Limb (tissue), 2 donors: Measurements from ENCODE around the gene SYNE2.

Experiments
- DNase-seq, 2 donors: peaks; one replicate each; pipeline ENCODE4 v3.0.0-alpha.2; 2016; ENCODE audit errors: extremely low spot score in 2 of 2

The SYNE2 gene

DNA sequence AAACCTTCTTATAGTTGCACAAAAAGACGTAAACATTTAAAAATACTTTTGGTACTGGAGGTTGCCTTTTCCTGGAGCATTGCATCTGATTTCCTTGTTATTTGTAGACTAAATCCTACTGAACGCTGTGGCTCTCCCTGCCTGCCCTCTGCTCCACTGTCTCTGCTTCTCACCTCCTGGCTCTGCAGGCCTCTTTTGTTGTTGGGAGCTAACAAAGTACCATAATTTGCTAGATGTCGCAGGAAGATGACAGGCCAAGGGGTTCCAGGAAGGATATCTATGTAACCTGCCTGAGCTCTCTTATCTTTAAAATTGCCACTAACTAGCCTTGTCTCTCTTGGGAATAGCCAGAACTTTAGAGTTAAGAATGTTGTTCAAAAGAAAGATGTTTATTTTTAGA lies 21.4 kb downstream of the SYNE2 start:
- DNase-seq, result no peak

DNA sequence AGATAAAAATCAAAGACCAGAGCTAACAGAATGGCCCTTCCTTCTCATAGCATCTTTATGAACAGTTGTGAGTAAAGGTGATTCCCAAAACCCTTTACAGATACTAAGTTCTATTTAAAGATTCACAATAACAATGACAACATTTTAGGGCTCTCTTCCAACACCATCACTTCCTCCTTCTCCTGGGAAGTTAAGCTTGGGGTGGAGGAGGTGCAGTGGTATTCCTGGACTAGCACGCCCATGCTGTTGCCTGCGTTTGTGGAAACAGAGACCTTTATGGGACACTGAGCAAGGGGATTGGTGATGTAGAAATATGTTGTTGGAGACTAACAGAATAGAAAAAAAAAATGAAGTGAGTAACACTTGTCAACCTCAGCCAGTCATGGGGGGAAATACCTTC lies 22.5 kb downstream of the SYNE2 start:
- no peak for DNase-seq

DNA sequence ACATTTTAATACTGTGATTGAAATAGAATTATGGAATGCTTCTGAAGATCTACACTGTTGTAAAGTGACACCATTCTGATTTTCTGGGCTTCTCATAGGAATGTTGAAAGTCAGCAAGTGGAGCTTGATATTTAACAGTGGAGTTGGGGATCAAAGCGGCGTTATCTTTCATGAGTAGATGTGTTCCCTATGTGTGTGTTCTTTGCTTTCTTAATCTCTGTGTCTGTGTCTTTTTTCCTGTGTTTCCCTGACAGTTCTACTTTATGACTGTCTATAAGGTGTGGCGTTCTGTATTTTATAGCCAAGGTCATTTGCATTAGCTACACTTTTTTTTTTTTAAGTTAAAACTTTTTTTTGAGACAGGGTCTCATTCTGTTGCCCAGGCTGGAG lies 24.7 kb downstream of the SYNE2 start:
- DNase-seq, result no peak

DNA sequence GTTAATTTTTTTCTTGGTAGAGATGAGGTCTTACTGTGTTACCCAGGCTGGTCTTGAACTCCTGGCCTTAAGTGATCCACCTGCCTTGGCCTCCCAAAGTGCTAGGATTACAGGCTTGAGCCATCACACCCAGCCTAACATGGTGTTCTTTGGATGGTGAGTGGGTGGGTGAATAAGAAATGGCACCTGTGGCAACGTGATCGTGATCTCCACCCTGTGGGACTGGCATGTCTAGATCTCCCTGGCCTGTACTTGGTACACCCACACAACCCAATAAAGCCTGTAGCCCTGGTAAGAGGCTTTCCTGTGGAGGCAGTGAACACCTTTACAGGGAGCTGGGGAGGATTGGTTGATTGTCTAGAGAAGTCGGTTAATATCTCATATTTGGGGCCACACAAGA lies 25.2 kb downstream of the SYNE2 start:
- DNase-seq, result no peak

DNA sequence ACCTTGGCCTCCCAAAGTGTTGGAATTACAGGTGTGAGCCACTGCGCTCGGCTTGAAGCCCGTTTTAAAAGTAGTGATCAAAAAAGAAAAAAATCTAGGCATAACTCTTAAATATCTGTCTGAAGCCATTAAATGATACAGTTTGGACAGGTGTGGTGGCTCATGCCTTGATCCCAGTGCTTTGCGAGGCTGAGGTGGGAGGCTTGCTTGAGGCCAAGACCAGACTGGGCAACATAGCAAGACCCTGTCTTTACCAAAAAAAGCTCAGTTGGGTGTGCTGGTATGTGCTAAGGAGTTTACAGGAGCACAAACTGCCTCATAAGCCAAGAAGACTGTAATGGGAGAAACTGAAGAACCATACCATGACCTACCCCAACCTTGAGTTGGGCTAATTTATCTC lies 26.0 kb downstream of the SYNE2 start:
- DNase-seq, result no peak

DNA sequence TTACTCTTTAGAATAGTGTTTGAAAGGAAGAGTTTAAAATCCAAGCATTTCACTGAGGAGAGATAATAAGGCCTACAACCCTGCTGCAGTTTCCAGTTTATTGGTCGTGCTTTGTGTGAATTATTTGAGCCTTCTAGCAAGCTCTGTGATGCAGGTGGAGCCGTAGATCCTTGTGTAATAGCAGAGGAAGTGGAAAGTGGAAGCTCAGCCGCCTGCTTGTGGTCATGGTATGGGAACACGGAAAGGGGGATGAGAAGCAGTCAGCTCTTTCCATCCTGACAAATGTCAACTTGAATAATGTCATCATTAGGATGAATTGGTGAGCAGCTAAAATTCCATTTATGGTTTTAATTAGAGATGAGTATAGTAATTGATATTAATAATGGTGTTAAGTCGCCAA lies 29.1 kb downstream of the SYNE2 start:
- no peak for DNase-seq

DNA sequence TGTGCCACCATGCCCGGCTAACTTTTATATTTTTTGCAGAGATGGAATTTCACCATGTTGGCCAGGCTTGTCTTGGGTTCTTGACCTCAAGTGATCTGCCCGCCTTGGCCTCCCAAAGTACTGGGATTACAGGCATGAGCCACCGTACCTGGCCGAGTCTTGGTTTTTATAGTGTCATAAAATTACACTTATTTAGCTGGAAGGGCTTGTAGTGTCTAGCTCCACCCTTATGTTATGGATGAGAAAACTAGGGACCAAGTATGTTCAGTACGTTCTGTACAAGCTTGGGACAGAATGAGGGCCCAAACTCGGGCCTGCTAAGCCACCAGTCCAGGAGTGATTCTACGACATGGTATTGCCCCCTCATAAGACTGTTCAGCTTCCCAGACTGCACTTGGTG lies 35.1 kb downstream of the SYNE2 start:
- no peak for DNase-seq

DNA sequence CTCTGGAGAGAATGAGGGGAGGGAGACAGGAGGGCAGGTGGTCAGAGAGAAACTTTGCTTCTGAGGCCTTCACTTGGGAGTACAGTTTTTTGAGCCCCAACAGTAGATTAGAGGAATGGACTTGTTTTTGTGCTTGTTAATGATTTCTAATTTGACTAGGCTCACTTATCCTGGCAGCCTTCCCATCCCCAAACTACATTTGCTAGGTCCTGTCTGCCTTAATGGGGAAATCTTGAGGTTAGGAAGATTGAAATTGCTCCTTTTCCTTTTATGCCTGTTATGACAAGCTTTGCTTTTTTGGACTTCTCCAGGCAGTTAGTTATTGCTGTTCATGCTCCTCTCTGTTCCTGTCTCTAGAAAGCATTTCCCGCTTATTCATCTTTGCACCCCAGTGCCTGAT lies 37.7 kb downstream of the SYNE2 start:
- DNase-seq, result no peak

DNA sequence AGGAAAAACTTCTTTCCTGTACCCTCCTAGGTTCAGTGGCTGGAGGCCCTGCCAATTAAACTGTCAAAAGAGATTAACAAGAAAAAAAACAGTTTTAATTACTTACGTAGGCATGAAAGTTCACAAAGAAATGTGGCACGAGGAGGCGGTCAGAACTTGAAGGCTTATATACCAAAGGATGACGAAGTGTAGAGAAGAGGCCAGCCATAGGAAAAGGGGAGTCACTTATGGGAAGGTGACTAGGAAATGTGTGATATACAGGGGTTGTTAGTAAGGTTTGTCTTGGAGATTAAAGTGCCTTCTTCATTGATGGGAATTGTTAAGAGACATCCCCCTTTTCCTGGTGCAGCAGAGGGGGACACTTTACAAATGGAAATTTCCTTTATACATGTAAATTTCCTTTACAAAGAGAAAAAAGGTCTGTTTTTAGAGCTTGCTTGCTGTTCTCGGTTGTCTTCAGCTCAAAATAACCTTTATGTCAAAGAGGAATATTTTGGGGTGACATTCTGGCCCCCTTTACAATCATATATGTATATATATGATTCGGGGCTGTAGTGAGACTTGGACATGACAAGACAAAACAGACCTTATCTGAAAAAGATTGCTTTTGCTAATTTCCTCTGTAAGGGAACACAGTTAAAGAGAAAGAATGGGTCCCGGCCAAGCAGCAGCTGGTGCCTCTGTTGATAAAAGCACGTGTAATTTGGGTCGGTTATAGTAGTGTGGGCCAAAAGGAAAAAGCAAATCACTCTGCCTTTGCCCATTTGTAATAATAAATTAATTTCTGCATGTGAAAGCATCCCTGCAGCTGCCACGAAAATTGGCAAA lies 38.6 kb downstream of the SYNE2 start:
- no peak for DNase-seq

DNA sequence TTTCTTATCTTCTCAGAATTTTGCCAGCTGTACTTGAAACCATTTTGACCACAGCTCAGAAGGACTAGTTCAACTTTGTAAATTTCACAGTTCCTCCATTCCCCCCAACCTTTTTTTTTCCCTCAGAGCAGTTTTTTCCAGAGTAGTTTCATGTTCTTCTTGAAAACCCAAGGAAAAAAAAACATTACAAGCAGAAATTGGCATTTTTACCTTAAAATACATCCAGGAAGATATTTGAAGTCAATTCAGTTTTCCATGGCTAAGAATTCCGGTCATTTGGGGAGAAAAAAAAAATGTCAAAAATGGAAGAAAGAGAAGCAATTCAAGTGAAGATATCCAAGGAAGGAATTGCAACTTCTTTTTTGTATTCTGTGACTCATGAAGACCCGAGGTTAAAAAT lies 39.5 kb downstream of the SYNE2 start:
- DNase-seq, result peak in 1 of 2 donors; percentile 37

DNA sequence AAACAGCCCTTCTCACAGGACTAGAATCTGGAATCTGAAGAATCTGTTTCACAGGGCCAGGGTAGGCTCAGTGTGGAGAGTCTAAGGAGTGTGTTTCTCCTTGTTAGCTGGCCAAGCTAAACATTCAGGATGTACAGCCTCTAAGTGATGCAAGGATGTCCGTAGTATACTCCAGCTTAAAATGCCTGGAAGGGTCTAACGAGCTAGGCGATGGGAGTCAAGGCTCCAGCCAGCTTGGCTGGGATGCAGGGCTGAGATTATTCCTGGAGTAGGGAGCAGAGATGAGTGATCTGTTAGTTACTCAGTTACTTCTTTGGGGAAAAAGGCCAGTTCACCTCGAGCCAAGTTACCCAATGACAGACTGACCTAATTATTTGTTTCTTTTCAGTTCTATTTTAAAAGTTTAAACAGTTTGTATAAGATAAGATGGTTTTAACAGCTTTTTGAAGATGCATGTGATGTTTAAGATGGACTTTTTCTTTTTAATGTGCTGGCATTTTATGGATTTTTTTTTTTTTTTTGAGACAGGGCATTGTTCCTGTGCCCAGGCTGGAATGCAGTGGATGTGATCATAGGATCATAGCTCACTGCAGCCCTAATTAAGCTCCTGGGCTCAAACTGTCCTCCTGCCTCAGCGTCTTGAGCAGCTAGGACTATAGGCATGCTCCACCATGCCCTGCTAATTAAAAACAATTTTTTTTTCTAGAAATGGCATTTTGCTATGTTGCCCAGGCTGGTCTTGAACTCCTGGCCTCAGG lies 41.1 kb downstream of the SYNE2 start:
- peak in 1 of 2 donors; percentile 55 for DNase-seq

DNA sequence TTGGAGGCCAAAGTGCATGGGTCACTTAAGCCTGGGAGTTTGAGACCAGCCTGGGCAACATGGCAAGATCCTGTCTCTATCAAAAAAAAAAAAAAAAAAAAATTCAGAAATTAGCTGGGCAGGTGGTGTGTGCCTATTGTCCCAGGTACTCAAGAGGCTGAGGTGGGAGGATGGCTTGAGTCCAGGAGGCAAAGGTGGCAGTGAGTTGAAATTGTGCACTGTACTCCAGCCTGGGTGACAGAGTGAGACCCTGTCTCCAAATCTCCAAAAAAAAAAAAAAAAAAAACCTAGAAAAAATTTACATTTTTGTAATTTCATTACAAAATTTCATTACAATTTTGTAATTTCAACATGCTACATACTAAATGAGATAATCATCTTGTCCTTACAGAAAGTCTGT lies 42.7 kb downstream of the SYNE2 start:
- DNase-seq, result no peak

DNA sequence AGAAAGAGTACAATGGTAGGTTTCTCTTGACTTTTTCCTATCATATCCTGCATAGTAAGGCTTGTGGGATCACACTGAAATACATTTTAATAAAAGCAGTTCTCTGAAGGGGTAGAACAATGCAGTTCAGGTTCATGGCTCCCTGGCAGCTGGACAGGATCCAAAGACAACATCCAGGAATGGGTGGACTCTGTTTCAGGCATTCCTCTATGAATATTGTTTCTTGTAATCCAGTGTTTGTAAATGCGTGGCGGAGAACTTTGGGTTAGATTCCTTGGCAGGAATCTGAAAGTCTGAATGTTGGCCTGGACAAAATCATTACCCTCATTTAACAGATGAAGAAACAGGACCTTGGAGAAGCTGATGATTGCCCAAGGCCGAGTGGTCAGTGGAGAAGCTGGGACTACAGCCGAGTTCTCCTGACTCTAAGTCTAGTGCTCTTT lies 43.5 kb downstream of the SYNE2 start:
- peak; percentile 47 to 53 for DNase-seq

DNA sequence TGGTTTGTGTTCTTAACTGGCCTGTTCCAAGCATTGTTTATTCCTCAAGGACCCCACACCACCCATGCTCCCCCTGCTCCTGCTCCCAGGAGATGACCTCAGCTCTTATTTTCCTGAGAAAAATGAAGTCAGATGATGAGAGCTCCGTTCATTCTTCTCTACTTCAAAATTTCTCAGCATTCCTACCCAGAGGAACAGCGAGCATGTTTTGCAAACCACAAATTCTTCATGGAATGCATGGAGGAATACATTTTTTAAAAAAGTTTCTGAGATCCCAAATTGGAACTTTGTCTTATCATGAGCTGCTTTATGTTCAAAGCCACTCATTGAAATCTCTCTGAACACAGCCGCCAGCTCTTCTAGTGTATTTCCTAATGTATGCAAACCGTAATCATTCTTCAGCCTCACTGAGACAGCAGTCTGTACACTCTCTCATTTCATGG lies 44.9 kb downstream of the SYNE2 start:
- DNase-seq, result no peak

DNA sequence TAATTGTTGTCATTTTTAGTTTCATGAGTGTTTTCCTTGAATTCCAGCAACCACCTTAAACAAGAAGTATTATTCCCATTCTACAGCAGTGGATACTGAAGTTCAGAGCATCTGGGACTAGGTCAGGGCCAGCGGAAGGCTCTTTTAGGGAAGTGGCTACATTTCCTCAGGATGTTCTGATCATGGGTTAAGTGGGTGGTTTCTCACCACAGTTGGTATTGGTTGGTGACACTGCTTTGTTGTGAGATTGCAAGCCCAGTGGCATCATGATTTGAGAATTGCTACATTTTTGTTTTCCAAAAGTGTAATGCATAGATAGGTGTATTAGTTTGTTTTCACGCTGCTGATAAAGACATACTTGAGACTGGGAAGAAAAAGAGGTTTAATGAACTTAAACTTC lies 47.1 kb downstream of the SYNE2 start:
- no peak for DNase-seq

DNA sequence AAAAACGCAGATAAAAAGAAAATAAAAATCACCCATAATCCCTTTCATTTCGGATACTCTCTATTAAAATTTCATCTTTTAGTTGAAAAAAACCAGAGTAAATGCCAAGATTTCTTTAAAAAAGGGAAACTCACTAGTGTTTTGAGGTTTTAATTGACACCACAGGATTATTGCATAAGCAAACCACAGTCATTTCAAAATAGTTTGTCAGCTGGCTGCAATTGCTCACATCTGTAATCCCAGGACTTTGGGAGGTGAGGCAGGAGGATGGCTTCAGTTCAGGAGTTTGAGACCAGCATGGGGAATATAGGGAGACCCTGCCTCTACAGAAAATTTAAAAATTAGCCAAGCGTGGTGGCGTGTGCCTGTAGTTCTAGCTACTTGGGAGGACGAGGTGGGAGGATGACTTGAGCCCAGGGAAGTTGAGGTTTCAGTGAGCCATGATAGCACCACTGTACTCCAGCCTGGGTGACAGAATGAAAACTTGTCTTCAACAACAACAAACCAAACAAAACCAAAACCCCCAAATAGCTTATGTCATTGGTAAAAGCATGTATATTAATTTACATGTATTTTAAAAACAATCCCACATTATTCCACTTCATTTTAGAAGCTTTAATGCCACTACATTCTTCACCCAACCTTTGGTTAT lies 48.8 kb downstream of the SYNE2 start:
- no peak for DNase-seq

DNA sequence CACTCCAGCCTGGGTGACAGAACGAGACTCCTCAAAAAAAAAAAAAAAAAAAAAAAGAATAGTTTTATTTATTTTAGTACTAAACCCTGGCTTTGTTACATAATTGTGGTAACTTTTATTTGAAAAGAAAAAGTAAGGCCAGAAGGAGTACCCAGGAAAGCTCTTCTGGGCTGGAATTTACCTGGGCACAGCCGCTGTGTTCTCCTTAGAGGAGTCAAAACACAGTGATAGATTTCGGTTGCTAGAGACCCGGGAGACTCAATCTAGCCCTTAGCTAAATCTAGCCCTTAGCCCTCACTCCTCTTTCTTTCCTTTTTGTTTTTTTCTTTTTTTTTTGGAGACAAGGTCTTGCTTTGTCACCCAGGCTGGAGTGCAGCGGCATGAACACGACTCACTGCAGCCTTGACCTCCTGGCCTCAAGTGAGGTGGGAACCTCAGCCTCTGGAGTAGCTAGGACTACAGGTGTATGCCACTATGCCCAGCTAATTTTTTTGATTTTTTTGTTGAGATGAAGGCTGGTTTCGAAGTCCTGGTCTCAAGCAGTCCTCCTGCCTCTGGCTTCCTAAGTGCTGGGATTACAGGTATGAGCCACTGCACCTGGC lies 49.7 kb downstream of the SYNE2 start:
- no peak for DNase-seq

DNA sequence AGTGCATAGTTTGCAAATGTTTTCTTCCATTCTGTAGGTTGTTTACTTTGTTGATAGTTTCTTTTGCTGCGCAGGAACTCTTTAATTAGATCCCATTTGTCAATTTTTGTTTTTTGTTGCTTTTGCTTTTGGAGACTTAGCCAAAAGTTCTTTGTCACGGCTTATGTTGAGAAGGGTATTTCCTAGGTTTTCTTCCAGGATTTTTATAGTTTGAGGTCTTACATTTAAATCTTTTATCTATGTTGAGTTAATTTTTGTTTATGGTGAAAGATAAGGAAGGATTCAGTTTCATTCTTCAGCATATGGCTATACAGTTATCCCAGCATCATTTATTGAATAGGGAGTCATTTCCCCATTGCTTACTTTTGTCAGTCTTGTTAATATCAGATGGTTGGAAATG lies 51.9 kb downstream of the SYNE2 start:
- DNase-seq, result no peak

DNA sequence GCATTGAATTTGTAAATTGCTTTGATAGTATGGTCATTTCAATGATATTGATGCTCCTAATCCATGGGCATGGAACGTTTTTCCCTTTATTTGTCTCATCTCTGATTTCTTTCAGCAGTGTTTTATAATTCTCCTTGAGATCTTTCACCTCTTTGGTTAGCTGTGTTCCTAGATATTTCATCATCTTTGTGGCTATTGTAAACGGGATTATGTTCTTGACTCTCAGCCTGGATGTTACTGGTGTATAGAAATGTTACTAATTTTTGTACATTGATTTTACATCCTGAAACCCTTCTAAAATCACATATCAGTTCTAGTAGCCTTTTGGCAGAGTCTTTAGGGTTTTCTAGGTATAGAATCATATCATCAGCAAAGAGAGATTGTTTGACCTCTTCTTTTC lies 52.6 kb downstream of the SYNE2 start:
- no peak for DNase-seq

DNA sequence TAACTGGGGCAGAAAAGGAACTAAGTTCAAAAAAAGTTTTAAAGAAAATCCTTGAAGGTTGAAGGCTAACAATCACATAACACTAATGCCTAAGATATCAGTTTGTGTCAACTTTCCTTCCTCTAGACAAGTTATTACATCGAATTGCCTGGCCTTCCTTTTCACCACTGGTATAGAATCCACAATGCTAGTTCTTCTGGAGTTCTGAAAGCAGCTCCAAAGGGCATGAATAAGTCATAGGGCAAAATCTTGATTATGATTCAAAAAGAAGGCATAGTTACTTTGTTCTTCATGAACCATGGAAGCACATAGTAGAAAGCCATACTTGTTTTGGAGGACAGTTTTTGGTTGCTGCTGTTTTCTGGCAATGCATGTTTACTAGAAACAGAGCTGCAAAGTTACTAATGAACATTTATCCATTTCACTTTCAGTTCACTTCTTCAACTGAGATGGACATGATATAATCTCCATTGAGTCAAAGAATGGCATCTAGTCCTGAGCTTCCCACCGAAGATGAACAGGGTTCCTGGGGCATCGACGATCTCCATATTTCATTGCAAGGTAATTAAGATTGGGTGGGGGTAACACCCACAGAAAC lies 56.0 kb downstream of the SYNE2 start:
- no peak for DNase-seq

DNA sequence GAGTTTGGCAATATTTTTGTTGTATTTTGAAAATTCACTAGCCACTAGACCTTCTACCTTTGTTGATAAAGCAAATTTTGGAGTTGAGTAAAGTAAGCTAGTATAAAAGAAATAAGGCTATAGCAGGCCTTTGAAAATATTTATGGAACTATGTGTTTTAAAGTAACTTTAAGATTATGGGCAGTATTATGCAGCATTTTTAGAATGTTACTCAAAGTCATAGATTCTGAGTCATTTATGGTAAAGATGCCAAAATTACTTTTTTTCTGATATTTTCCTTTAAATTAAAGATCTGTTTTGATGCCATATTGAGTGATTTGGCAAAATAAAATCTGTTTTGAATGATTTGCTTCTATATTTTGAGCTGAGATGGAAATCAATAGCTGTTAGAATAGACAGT lies 57.2 kb downstream of the SYNE2 start:
- no peak for DNase-seq
